GM12878 (cell line): Measurements from ENCODE around the gene CRKL. TPM values are rescaled to one million over a fixed set of nuclear protein-coding genes. Genes with fewer than 3 reads are reported as not detected.

Source experiments
- ATAC-seq: fragments of 200-7000 bp; cut with Tn5 transposase; 3 replicates; pipeline ENCODE4 v1.9.1; 2020; ENCODE audit warnings: mild to moderate bottlenecking, moderate library complexity
- BruUV-seq: library from RNA; stranded (reverse); fragments of 400-500 nt; replicated peaks from 2 replicates; lab custom pipeline; 2021; lab: Mats Ljungman, UMichigan
- CTCF ChIA-PET: fragments of 300-600 bp; sonication (Branson Sonifier 250); formaldehyde crosslinking; extraction: SDS; loops from one replicate; lab custom pipeline; 2021; ENCODE audit warnings: inconsistent platforms; lab: Yijun Ruan, JAX
- POLR2A ChIA-PET: fragments of 350-600 bp; formaldehyde crosslinking; extraction: SDS; loops from one replicate; lab custom pipeline; 2021; ENCODE audit warnings: inconsistent platforms; lab: Charles Lee
- RAD21 ChIA-PET: fragments of 300-600 bp; sonication (Branson Sonifier 250); formaldehyde crosslinking; loops from one replicate; lab custom pipeline; 2023; ENCODE audit warnings: antibody characterized with exemption; ENCODE audit not compliant: unreplicated experiment; lab: Charles Lee
- SMC1A ChIA-PET: fragments of 300-600 bp; sonication (Branson Sonifier 250); formaldehyde crosslinking; loops from one replicate; lab custom pipeline; 2023; ENCODE audit not compliant: unreplicated experiment, uncharacterized antibody; lab: Charles Lee
- DNase-seq: peaks from one replicate; pipeline ENCODE4 v3.0.0-alpha.2; 2011; ENCODE audit warnings: low read depth, low spot score
- FAIRE-seq: peaks from 3 replicates; lab custom pipeline; 2011; peaks lifted over from hg19 to GRCh38; lab: Jason Lieb, UNC
- H2AFZ ChIP-seq: 2 replicates; pipeline ENCODE4 v1.6.0; 2011; ENCODE audit warnings: low read depth, low read length, control low read depth; ENCODE audit not compliant: control insufficient read depth
- H3K27ac ChIP-seq: 2 replicates; pipeline ENCODE4 v1.5.1; 2011; ENCODE audit warnings: control low read depth; ENCODE audit not compliant: control insufficient read depth, insufficient read depth
- H3K27me3 ChIP-seq, 2 experiments: replicated peaks in 1 of 2; 2 replicates each; pipeline versions ENCODE4 v1.6.0 to v1.6.1; 2011; ENCODE audit warnings: low read length in 1 of 2; ENCODE audit not compliant: control insufficient read depth in 2 of 2, insufficient read depth in 2 of 2
- H3K36me3 ChIP-seq, 2 experiments: 2 replicates each; pipeline ENCODE4 v1.5.1; 2011; ENCODE audit warnings: low read length in 1 of 2; ENCODE audit not compliant: control insufficient read depth in 2 of 2, insufficient read depth in 2 of 2
- H3K4me1 ChIP-seq: 2 replicates; pipeline ENCODE4 v1.6.1; 2011; ENCODE audit warnings: mild to moderate bottlenecking, low read length, moderate library complexity, mixed read lengths; ENCODE audit not compliant: control insufficient read depth, insufficient read depth
- H3K4me2 ChIP-seq: 2 replicates; pipeline ENCODE4 v1.6.0; 2011; ENCODE audit warnings: control low read depth; ENCODE audit not compliant: control insufficient read depth, insufficient read depth
- H3K4me3 ChIP-seq: fragments of 200-600 bp; sonication (generic); 2 replicates; pipeline ENCODE4 v1.5.1; 2016
- H3K79me2 ChIP-seq: 2 replicates; pipeline ENCODE4 v1.6.0; 2011; ENCODE audit warnings: low read length; ENCODE audit not compliant: control insufficient read depth, insufficient read depth
- H3K9ac ChIP-seq: 2 replicates; pipeline ENCODE4 v1.8.0; 2011; ENCODE audit warnings: low read length, control low read depth, mixed read lengths; ENCODE audit not compliant: control insufficient read depth, insufficient read depth
- H3K9me3 ChIP-seq: replicated peaks from 3 replicates; pipeline ENCODE4 v1.5.1; 2011; ENCODE audit warnings: mild to moderate bottlenecking, low read length; ENCODE audit not compliant: control insufficient read depth, insufficient read depth
- H4K20me1 ChIP-seq: 2 replicates; pipeline ENCODE4 v1.6.0; 2011; ENCODE audit not compliant: control insufficient read depth, insufficient read depth
- PAX5 ChIP-seq: IDR thresholded peaks from 2 replicates; pipeline ENCODE4 v1.6.1; 2011; ENCODE audit warnings: low read depth, low read length, borderline replicate concordance
- PML ChIP-seq: IDR thresholded peaks from 2 replicates; pipeline ENCODE4 v1.6.1; 2012; ENCODE audit warnings: low read length, inconsistent platforms
- RELB ChIP-seq: fragments of 450-650 bp; IDR thresholded peaks from 2 replicates; pipeline ENCODE4 v1.6.1; 2017; ENCODE audit warnings: low read depth, mild to moderate bottlenecking, moderate library complexity
- SMC3 ChIP-seq: IDR thresholded peaks from 2 replicates; pipeline ENCODE4 v1.6.1; 2011; ENCODE audit warnings: low read length, improper control_type of control experiment, borderline replicate concordance
- SUPT20H ChIP-seq: IDR thresholded peaks from 2 replicates; pipeline ENCODE4 v1.6.1; 2011; ENCODE audit warnings: low read depth, mild to moderate bottlenecking, low read length, moderate library complexity, borderline replicate concordance; ENCODE audit not compliant: control insufficient read depth
- ZBTB33 ChIP-seq: fragments of 450-650 bp; IDR thresholded peaks from 2 replicates; pipeline ENCODE4 v1.6.1; 2017; ENCODE audit warnings: mild to moderate bottlenecking
- ZBTB4 ChIP-seq: fragments of 450-650 bp; formaldehyde crosslinking; IDR thresholded peaks from 2 replicates; pipeline ENCODE4 v1.4.0; 2022; ENCODE audit warnings: mild to moderate bottlenecking, moderate library complexity
- ZNF592 ChIP-seq: fragments of 450-650 bp; IDR thresholded peaks from 2 replicates; pipeline ENCODE4 v1.6.1; 2017; ENCODE audit warnings: mild to moderate bottlenecking, moderate library complexity
- WGBS: methylation state at CpG from one replicate; pipeline ENCODE4 v1.1.6; 2016; ENCODE audit warnings: low lambda C conversion rate; ENCODE audit not compliant: insufficient replicate concordance, insufficient coverage; ENCODE audit errors: missing lambda C conversion rate; 5-methylcytosine and 5-hydroxymethylcytosine counted together
- in situ Hi-C: fragments of 300-500 bp; cut with MboI; formaldehyde crosslinking; loops from 9 replicates; pipeline ENCODE4 v1.14.3; 2018; ENCODE audit warnings: mixed read lengths
- intact Hi-C: fragments of 100-400 bp; cut with micrococcal nuclease; formaldehyde crosslinking; loops from one replicate; pipeline ENCODE4 v1.14.2; 2022; ENCODE audit not compliant: unreplicated experiment
- polyA plus RNA-seq, 11 experiments: library from polyadenylated mRNA; depleted of rRNA in 4 of 11; unstranded in 6 of 11; stranded (reverse) in 5 of 11; fragments of >200 nt; fragmentation: Nextera tagmentation in 4 of 11; fragmentation: Illumina TruSeq in 1 of 11; extraction: Ambion mirVana in 4 of 11; extraction: Trizol in 1 of 11; gene quantifications; 1 replicate in 1 of 11; 2 replicates in 10 of 11; pipeline versions ENCODE4 v1.2.1 to v1.2.3, GENCODE V29; 2011 to 2016; ENCODE audit warnings: inconsistent platforms in 2 of 11, missing spikeins in 2 of 11, low read depth in 1 of 11
- total RNA-seq, 4 experiments: library from RNA; depleted of rRNA in 3 of 4; stranded (reverse); fragments of >200 nt in 3 of 4; fragmentation: Illumina TruSeq in 1 of 4; extraction: Trizol in 1 of 4; gene quantifications; 2 replicates each; pipeline versions ENCODE4 v1.2.1 to v1.2.3, GENCODE V29; 2013 to 2021

Gene CRKL
- total and polyA plus RNA-seq, 10 of the 15 experiments (the other 5 are each of a cell fraction or from before 2014, with no cell fraction given), result 12.6 to 61.2 (median 32.7) TPM

GRCh38 chr22:20904008-20904979 lies 12.9 kb upstream of the CRKL start (continued):
- TF ChIP-seq ZBTB4 (CRISPR knock-in tag), result no peak
- no peak for TF ChIP-seq RELB

GRCh38 chr22:20904980-20905355 lies 12.2 kb upstream of the CRKL start:
- Histone ChIP-seq H3K79me2 (no peaks in the 10 kb centered on the region), H3K27ac (no peak overlapping the region), H3K27me3 (no peaks in the 10 kb centered on the region), H2AFZ (no peak overlapping the region), H3K9ac (no peak overlapping the region), H3K4me1 (no peaks in the 10 kb centered on the region), H3K4me3 (no peak overlapping the region), H3K4me2 (no peak overlapping the region), H4K20me1 (no peaks in the 10 kb centered on the region), H3K36me3 (no peaks in the 10 kb centered on the region), H3K9me3 (no peaks in the 10 kb centered on the region)
- in situ Hi-C loops, result no loop called here
- SMC1A ChIA-PET, result interaction anchor here (1.0 kb wide), 1 partner anchor 10 kb away, joined by 3 read pairs; no protein-coding TSS in a partner anchor
- ATAC-seq (no peak), FAIRE-seq (no peak), DNase-seq (no peak)
- intact Hi-C loops, result no loop called here
- CTCF ChIA-PET, result no interaction called here
- RAD21 ChIA-PET, result no interaction called here
- whole genome bisulfite sequencing, result 36% methylated on average over 3 of the region's 3 CpGs
- POLR2A ChIA-PET, result no interaction called here
- no TSS peak for BruUV-seq
- TF ChIP-seq SMC3 (no peak), PML (no peak), PAX5 (no peak), ZBTB33 (no peak), ZNF592 (no peak), SUPT20H (no peak)
